IPS DF 4.7 (cell line): ENCODE results near the gene PRMT7.

Experiments
- DNase-seq: peaks from one replicate; pipeline ENCODE4 v3.0.0-alpha.2; 2013; ENCODE audit warnings: low spot score; ENCODE audit errors: extremely low read depth

PRMT7 gene

DNA sequence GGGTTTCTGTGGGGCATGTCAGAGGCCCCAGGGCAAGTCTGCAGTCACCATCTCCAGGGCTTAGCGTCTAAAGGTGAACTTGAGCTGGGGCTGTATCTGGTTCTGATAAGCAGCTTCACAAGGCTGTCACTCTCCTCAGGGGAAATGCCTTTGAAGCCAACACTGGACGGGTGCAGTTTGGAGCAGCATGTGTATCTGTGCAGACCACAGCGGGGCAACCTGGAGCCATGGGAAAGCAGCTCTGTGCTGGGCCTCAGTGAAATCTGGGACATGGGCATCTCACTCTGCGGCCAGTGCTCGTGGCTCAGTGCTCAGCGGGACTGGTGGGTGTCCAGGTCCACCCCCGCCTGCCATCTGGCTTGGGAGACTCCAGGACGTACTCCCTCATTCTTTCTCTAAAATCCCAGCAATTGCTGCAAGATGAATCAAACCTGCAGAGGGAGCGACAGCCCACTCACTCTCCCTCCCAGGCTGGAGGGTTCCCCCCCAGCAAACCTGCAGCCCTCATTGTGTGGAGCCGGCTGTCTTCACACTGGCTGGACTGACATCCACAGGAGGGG is 63.5 kb downstream of the PRMT7 start:
- DNase-seq: no peak

DNA sequence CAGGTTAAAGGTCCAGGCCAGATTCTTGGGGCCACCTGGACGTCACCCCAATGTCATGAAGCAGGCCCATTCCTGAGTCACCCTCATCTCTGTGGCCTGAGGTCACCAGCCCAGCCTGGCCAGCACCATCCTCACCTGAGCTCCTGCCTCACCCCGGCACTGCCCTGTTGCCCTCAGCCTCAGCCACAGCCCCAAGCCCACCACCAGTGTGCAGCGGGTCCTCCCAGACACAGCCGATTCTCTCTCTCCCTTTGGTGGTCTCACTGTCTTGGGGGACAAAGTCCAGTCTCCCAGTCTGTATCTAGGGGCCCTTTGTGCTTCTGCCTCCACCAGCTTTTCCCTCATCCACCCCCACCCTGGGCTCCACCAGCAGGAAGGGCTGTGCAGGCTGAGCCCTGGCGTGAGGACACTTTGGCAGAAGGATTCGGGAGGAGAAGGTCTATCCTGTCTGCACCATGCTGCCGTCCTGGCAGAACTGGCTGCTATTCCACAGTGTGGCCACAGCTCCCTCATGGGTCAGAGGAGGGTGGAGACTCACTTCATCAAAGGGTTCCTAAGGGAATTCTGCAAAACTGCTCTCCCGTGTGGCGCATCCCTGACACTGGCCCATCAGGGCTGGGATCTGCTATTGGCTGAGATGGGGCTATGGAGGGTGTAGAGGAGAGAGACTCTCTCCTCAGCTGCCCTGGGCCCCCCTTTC is 64.3 kb downstream of the PRMT7 start:
- no peak for DNase-seq

DNA sequence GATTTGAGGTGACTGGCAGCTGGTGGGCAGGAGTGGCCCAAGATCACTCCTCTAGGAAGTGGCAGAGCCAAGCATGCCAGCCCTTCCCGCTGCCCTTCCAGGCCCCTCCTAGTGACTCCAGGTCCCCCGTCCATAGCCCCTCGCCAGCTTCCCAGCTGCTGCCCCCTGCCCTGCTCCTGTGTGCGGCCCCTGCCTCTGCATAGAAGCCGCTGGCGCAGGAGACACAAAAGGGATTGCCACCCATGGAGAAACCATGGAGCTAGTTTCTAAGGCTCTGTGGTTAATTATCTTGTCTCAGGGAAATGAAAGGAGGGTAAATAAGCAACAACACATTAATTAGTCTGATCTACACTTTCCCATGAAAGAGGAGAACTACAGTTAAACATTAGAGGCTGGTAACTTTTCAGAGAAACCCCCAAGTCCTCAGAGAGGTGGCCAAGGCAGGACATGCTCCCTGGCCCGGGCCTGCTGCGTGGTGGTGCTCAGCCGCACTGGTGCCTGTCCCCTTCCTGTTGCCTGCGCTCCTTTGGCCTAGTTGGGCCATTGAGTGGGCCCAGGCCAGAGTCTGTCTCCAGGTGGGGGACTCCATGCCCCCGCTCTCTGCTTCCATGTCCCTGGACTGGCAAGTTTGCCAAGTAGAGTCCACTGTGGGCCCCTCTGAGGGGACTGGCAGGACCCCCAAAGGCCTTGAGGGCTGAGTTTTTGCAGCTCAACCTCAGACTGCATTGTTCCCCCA is 65.2 kb downstream of the PRMT7 start:
- DNase-seq: no peak

DNA sequence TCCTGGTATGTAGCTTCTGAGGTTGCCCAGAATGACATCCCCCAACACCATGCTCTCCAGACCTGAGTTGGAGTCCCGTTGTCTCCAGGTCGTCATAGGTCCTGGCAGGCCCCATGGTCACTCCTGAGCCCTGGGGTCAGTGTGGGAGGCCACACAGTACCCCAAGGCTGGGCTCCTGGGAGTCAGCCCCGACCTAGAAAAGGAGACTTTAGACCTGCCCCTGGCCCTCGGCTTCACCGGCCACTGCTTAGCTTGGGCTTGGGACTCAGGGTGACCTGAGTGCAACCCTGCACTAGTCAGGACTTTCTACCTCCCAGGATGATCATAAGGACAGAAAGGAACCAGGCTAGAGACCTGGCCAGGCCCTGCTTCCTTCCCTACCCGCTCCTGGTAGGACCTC is 65.8 kb downstream of the PRMT7 start:
- DNase-seq: no peak

DNA sequence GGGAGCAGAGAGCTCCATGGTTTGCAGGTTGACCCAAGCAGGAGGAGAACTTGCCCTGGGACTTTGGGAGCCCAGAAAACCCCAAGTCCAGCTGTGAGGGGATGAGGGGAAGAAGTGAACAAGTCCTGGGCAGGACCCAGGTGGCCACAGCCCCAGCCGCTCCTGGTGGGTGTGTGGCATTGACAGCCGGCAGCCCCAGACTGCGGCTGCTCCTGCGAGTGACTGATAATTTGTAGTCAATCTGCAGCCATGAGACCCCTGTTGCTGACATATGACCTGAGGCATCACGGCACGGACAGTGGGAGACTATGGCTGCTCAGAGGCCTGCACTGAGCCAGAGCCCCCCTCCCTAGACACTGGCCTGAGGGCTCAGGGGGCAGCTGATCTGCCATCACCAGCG is 66.4 kb downstream of the PRMT7 start:
- DNase-seq: no peak

DNA sequence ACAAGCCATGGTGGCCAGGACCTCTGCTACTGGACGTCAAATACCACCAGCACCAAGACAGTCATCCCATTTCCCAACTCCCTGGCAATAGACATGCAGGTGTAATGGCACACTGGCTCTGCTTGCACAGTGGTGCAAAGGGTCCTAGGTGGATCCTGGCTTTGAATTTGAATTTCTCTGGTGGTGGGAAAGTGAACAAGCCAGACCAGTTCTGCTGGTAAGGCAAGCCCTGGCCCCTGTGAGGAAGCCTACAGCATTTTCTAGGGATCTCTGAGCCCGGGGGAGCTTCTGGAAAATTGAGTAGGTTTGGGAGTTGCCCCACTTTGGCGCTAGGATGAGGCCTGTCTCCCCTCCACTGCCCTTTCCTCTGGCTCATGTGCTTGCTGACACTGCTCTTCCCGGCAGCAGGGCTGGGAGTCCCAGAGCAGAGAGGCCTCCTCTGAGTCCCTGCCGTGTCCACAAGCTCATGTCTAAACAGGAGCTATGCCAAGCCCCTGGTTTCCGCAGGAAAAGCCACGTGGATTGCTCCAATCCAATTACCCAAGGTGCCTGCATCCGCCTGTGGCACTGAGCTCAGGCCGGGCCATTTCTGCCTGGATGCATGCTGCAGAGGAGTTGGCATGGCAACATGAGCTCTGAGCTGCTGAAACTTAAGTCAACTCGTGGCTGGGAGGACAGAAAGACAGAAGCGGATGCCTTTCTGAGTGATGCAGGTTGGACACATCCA is 67.0 kb downstream of the PRMT7 start:
- no peak for DNase-seq

DNA sequence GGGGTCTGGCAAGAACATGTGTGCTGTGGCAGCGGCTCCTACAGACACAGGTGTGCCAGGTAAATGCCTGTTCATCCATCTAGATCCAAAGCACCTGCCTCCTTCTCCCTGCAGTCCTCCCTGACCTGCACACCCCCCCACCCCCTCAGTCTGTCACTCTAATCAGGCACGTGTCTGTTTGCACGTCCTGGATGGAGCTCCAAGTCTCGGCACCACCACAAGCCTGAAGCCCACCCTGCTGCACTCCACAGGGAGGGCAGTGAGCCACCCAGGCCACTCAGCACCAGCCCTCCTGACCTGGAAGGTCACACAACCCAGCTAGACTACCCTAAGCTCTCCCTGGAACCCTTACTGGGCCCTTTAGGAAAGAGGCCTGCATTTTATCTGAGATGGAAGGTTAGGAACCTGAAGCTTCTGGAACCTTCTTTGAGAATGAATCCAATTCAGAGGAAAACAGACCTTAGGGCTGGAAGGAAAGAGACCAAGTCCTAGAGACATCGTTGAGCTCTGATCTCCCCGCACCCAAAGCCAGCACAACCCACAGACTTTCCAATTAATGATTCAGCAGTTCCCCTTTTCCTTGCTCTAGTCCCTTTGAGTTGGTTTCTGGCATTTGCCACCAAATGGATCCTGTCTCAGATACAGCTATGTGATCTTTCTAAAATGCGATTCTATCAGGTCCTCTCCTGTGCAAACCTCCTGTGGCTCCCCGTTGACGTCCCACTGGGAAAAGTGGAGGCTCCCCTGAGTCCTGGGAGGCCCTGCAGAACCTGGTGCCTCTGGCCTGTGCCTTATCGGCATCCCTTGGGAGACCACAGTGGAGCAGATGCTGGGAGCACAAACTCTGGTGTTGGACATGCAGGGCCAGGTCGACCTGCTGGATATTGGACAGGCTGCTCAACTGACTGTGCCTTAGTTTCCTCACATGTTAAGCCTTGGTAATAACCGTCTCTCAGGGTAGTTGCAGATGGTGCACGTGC is 67.9 kb downstream of the PRMT7 start:
- no peak for DNase-seq

DNA sequence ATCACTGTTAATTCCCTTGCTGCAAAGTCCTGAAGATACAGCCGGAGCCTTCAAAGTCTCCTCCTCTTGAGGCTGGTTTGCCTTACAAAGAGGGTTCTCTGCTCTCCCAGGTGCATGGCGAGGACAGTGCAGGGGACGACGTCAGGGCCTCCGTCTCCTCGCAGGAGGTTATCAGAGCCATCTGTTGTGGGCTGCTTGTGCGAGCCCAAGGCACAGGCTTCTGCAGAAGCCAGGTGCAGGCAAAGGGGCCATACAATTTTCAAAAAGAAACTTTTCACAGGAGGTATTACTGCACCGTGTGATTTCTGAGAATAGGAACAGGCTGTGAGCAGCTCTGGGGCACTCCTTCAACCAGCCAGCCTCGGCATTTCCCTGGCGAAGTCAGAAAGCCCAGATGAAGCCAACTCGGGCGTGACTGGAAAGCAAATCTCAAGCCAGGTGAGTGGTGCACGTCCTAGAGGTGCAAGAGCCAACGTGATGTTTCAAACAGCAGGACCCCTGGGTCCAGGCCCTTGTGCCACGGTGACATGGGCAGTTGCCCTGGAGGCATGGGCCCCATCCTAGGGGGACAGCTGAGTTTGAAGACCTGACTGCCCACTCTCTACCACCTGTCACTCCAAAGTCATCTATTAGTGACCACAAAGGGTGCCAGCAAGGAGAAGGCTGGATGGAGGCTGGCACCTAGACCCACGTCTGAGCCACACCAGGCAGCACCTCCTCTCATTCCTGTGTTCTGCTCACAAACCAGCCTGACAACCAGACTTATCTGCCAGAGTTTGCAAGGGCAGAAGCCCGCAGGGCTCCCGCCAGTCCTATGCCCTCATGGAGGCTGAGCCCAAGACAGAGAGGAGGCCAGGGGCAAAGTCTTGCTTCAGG is 68.9 kb downstream of the PRMT7 start:
- no peak for DNase-seq

DNA sequence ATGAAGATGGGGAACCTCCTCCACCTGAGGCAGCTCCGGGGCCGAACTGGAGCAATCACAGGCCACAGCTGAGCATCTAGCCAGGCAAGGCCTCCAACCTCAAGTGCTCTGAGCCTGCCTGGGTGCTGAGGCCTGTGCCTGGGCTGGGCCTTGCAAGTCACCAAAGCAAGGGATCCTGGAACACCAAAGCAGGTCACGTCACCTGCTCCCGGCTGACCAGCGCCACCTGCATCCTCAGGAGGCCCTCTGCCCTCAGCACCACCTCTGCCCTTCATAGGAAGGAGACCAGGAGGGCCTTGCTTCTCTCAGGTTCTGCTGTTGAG is 69.5 kb downstream of the PRMT7 start:
- DNase-seq: no peak

DNA sequence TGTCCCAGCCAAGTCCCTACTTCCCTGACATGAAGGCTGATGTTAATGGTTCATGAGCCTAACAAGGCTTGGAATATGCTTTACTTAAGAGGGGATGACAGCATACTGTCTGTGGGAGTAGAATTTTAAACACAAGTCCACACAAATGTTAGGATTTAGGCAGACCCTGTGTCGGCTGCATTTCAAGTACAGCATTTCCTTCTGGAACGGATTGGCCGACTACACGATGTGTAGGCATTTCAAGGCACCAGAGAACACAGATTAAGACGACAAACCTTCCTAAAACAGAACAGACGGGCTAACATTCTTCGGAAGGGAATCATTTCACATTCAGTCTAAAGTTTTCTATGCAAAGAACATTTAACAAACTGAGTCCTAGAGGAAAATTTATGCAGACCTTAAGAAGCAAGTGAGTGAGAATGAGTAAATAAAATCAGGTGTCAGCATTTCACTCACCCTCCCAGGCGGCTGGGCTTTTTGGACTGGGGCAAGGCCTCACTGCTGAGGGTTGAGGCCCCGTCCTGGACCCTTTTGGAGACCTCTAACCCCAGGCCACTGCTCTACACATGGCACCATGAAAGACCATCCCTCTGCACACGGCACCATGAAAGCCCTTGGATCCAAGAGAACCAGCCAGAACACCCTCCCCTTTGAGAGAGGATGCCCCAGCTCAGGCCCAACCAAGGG is 70.0 kb downstream of the PRMT7 start:
- DNase-seq: no peak

DNA sequence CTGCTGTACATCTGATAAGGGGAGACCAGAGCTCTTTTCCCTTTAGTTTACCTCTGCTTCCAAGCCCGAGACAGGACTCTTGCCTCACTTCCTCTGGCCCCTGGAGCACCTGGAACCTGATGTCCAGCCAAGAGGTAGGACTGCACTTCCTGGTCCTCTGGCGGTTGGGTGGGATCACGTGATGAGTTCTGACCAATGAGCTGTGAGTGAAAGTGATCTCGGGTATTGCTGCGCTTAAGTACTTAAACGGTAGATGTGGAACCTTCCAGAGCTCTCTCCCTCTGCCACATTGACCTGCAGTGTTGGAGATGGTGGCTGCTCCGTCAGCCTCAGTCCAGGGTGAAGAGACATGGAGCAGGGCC is 70.5 kb downstream of the PRMT7 start:
- DNase-seq: no peak

DNA sequence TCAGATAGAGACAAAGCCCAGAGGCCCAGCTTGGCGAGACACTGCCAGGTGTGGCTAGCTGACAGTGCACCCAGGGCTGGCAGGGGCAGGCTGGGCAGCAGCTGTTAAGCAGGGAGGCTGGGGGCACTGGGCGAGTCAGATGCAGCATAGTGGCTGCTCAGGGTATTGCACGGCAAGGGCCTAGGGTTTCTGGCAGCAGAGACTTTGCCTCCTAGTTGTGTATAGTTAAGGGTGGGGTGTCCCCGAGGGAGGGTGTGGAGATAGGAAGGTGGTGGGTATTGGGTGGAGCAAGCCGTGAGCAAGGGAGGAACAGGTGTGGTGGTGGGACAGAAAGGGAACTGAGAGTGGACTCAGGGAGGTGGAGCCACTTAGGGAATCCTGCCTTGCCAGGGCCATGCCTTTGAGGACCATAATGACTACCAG is 71.5 kb downstream of the PRMT7 start:
- DNase-seq: no peak

DNA sequence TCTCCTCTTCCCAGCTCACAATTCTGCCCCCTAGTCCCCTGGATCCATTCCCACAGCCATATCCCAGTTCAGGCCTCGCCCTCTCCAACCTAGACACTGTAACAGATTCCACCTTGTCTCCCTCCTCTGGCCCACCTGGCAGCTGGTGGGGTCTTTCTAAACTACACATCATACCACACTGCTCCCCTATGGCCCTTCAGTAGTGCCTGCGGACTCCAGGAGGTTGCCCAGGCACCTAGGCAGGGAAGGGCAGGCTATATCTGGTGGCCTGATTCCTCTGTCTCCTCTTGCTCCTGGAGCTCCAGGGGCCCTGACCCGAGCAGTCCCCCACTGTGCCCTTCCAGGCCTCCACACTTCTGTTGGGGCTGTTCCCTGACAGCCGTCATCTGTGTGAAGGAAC is 73.0 kb downstream of the PRMT7 start:
- no peak for DNase-seq

DNA sequence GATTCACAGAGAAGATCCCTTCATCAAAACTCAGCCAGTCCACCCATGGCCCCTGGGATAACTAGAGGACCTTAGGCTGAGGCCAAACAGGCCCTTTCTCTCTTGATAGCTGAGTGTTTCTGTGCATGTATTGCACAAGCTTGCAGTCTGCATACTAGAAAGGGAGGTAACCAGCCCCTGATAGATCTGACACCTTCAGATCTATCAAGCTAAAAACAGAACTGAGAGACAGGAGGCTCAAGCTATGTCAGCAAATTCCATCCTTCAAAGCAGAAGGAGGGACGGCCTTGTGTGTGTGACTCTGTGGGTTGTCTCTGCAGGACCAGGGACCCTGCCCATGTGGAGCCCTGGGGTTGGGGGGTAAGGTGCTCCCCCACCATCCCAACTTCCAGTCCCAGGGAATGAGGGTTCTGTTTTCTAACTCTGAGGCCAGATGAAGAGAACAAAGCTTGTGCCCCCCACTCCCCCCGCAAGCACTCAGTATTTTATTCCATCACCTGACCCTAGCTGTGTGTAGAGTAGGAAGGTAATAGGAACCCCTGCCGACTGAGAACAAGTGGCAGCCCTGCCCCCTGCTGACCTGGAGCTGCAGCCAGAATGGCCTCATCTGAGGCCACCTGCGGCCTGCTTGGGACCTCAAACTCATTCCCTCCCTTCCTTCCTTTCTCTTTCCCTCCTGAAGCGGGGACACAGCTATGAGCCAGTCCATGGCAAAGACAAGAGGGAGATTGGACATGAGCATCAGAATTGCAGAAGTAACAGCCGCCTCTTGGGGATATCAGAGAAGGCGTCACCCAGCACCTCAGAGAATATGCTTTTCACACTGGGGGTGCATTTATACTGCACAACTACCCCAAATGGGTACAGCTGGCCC is 73.7 kb downstream of the PRMT7 start:
- DNase-seq: no peak

DNA sequence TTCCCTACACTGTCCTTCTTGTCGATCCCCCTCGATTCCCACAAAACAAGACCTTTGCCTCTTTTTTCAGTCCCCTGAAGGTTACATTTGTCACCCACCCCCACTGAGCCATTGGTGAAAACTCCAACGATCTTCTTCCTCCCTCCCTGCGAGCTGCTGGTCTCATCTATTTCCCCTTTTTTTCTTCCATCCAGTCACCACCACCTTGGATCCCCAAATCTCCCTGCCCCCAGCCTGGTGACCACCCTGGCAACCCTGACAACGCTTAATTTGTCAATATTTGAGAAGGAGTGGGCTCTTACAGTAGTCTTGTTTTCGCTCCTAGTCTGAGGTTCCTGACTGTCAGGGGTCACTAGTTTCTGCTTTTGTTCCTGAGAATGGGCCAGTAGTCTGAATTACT is 74.6 kb downstream of the PRMT7 start:
- DNase-seq: no peak

DNA sequence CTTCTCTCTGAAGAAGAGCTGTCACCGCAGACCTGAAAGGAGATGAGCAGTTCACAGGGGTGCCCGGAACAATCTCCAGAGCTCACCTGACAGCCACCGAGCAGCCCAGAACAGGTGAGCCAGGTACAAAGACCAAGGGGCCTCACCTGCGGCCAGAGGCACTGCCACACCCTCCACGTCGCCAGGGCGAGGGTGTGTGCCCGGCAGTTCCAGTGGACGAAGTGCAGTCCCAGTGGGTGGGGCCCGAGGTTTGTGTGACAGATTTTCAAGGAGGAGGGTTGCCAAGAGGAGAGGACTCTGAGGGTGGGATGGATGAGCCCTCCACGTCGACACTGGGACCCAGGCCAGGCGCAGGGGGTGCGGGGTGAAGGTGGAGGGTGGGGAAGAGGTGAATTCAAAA is 75.8 kb downstream of the PRMT7 start:
- DNase-seq: no peak

DNA sequence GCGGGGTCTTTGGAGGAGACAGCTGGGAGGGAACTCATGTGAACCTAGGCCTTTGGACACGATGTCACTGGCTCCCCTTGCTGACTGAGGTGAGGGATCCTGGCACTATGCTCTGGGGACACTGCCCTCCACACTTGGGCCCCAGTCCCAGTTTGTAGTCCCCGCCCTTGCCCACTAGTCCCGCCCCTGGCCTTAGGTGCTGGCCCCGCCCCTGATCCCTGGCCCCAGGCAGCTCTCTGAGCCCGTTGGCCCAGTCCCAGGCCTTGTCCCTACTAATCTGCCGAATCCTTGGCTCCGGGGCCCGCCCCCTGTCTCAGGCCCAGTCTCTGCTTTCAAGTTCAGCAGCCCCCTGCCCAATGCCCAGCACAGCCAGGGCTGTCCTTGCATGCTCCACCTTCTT is 76.5 kb downstream of the PRMT7 start:
- DNase-seq: no peak

DNA sequence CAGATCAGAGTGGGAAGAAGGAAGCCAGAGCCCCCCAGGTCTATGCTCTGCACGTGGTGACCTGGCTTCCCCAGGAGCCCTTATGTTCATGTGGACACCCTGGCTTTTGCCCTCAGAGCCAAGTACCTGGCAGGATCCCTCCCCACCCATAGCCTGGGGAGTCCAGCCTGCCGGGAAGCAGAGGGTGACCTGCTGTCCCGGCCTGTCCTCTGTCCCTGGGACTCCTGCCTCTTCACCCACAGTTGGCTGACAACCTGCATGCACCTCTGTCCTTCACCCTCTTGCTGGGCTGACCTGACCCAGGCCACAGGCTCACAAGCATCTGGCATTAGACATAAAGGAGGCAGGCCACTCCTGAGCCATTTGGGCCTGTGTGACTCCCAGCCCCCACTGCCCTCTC is 77.3 kb downstream of the PRMT7 start:
- DNase-seq: no peak

DNA sequence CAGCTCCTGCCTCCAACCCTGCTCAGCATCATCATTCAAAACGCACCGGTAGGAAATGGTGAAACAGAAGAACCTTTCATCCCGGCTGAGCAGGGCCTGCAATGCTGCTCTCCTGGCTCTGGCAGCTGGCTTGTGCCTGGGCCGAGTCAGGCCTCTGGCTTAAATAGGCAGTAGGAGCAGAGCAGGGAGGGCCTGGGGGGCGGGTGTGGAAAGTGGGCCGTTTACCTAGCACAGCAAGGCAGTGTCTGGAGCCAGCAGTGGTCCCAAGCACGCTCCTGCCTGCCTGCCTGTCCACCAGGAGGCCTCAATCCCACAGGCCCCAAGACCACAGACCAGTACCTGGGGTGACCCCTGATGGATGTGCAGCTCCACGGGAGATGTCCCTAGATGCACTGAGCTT is 78.2 kb downstream of the PRMT7 start:
- no peak for DNase-seq
